Naive thymus-derived CD4-positive, alpha-beta T cell (primary cell): ENCODE measurements around the gene BCL2. TPM values are rescaled to one million over a fixed set of nuclear protein-coding genes. Genes with fewer than 3 reads are reported as not detected.

Source experiments
- ATAC-seq: fragments of 150-1000 bp; cut with Tn5 transposase; 2 replicates; pipeline ENCODE4 v1.10.0; 2021; ENCODE audit warnings: mild to moderate bottlenecking, moderate library complexity
- CTCF ChIA-PET: fragments of 350-600 bp; sonication (Branson Sonifier 250); formaldehyde crosslinking; loops from one replicate; lab custom pipeline; 2021; ENCODE audit warnings: antibody characterized with exemption; lab: Charles Lee
- POLR2A ChIA-PET: fragments of 350-600 bp; sonication (Branson Sonifier 250); formaldehyde crosslinking; loops from one replicate; lab custom pipeline; 2021; ENCODE audit warnings: antibody characterized with exemption, inconsistent platforms; lab: Charles Lee
- DNase-seq, 9 donors: peaks; one replicate each; pipeline versions ENCODE4 v3.0.0 to v3.0.0-alpha.2; 2020 to 2022; ENCODE audit warnings: mixed read lengths in 1 of 9
- H3K27ac ChIP-seq: one replicate; pipeline ENCODE4 v1.7.0; 2013; ENCODE audit warnings: mild to moderate bottlenecking, low read depth, low read length, moderate library complexity
- H3K27me3 ChIP-seq, 2 donors: one replicate each; pipeline ENCODE4 v1.7.0; 2013; ENCODE audit warnings: low read length in 2 of 2, mild to moderate bottlenecking in 2 of 2, moderate library complexity in 2 of 2; ENCODE audit not compliant: control insufficient read depth in 2 of 2, insufficient read depth in 2 of 2
- H3K36me3 ChIP-seq, 3 experiments: 1 replicate in 2 of 3; 2 replicates in 1 of 3; pipeline ENCODE4 v1.7.0; 2013; ENCODE audit warnings: low read length in 3 of 3, mild to moderate bottlenecking in 3 of 3, moderate library complexity in 1 of 3; ENCODE audit not compliant: insufficient read depth in 3 of 3, control insufficient read depth in 2 of 3
- H3K4me1 ChIP-seq, 2 donors: one replicate each; pipeline ENCODE4 v1.7.0; 2013; ENCODE audit warnings: low read length in 2 of 2, mild to moderate bottlenecking in 2 of 2, moderate library complexity in 1 of 2; ENCODE audit not compliant: control insufficient read depth in 2 of 2, insufficient read depth in 2 of 2
- H3K4me3 ChIP-seq: 2 replicates; pipeline ENCODE4 v1.7.0; 2013; ENCODE audit warnings: mild to moderate bottlenecking, low read length
- H3K9me3 ChIP-seq, 3 experiments: 1 replicate in 2 of 3; 2 replicates in 1 of 3; pipeline ENCODE4 v1.7.0; 2013; ENCODE audit warnings: low read length in 3 of 3; ENCODE audit not compliant: control insufficient read depth in 2 of 3
- H3K27ac Mint-ChIP-seq, 9 donors: one replicate each; pipeline ENCODE4 v1.8.0; 2020 to 2022; ENCODE audit warnings: mixed read lengths in 9 of 9, mild to moderate bottlenecking in 8 of 9, moderate library complexity in 5 of 9, inconsistent platforms in 2 of 9
- H3K27me3 Mint-ChIP-seq, 5 donors: one replicate each; pipeline ENCODE4 v1.8.0; 2021 to 2022; ENCODE audit warnings: mixed read lengths in 5 of 5, mild to moderate bottlenecking in 1 of 5
- H3K36me3 Mint-ChIP-seq, 5 donors: one replicate each; pipeline ENCODE4 v1.8.0; 2020 to 2022; ENCODE audit warnings: mixed read lengths in 5 of 5, mild to moderate bottlenecking in 3 of 5, inconsistent platforms in 1 of 5
- H3K4me1 Mint-ChIP-seq, 7 donors: one replicate each; pipeline ENCODE4 v1.8.0; 2020 to 2022; ENCODE audit warnings: mixed read lengths in 7 of 7, mild to moderate bottlenecking in 3 of 7, inconsistent platforms in 1 of 7
- H3K4me3 Mint-ChIP-seq, 10 donors: one replicate each; pipeline ENCODE4 v1.8.0; 2020 to 2022; ENCODE audit warnings: mild to moderate bottlenecking in 10 of 10, mixed read lengths in 10 of 10, moderate library complexity in 6 of 10, inconsistent platforms in 2 of 10
- H3K9me3 Mint-ChIP-seq, 11 donors: one replicate each; pipeline ENCODE4 v1.8.0; 2020 to 2022; ENCODE audit warnings: mixed read lengths in 11 of 11, mild to moderate bottlenecking in 4 of 11, inconsistent platforms in 1 of 11, moderate library complexity in 1 of 11
- intact Hi-C, 2 donors: fragments of 100-400 bp; cut with micrococcal nuclease; formaldehyde crosslinking; loops; one replicate each; pipeline ENCODE4 v1.15.1; 2023
- polyA plus RNA-seq, 2 donors: library from polyadenylated mRNA; unstranded; fragments of 300-500 nt; fragmentation: Illumina TruSeq; gene quantifications; one replicate each; pipeline ENCODE4 v1.2.3, GENCODE V29; 2021
- total RNA-seq, 6 experiments: library from RNA in 5 of 6; stranded (reverse) in 5 of 6; gene quantifications; 1 replicate in 5 of 6; 2 replicates in 1 of 6; pipeline ENCODE4 v1.2.3 and lab custom pipeline; 2021 to 2026

BCL2 gene
- total and polyA plus RNA-seq, 7 experiments from 2014 or later = 32.7 to 154 (median 40.1) TPM

- DNase-seq (no peak), ATAC-seq (peak; percentile 45)
- H3K27ac Mint-ChIP-seq = peak overlapping the region in 6 of 9 donors; percentile 1 to 53 (median 28)
- ChIA-PET CTCF (no interaction called here), POLR2A (interaction anchor here (0.6 to 1.1 kb wide), 3 partner anchors 18 to 360 kb away, joined by 3 read pairs; no protein-coding TSS in a partner anchor)
- H3K36me3 Mint-ChIP-seq = peaks cover 0 to 14% (median 0%) of the 10 kb centered on the region in 5 donors
- intact Hi-C loops = loop anchor here (2.0 to 5.0 kb wide), 3 partner anchors 21 to 113 kb away; no protein-coding TSS in a partner anchor
- H3K4me3 ChIP-seq = no peak overlapping the region
- H3K36me3 ChIP-seq = no peaks in the 10 kb centered on the region
- H3K27me3 ChIP-seq = no peaks in the 10 kb centered on the region
- peaks cover 23 to 30% of the 10 kb centered on the region in 2 donors for H3K4me1 ChIP-seq
- H3K4me1 Mint-ChIP-seq = peaks cover 47 to 65% (median 58%) of the 10 kb centered on the region in 7 donors
- H3K4me3 Mint-ChIP-seq = peak overlapping the region in 9 of 10 donors; percentile 3 to 80 (median 72)
- no peak overlapping the region for H3K27ac ChIP-seq
- H3K9me3 Mint-ChIP-seq = peaks cover 0 to 9% (median 0%) of the 10 kb centered on the region in 11 donors
- H3K27me3 Mint-ChIP-seq = peaks cover 0 to 30% (median 0%) of the 10 kb centered on the region in 5 donors
- no peaks in the 10 kb centered on the region for H3K9me3 ChIP-seq
These were observed 219.5 kb downstream of the BCL2 start for GRCh38 chr18:63099848-63100629.

- H3K27ac ChIP-seq = no peak overlapping the region
- Mint-ChIP-seq H3K27me3 (peaks cover 0 to 36% (median 0%) of the 10 kb centered on the region in 5 donors), H3K9me3 (peaks cover 0 to 9% (median 0%) of the 10 kb centered on the region in 11 donors), H3K4me1 (peaks cover 45 to 65% (median 58%) of the 10 kb centered on the region in 7 donors), H3K4me3 (peak overlapping the region; percentile 43 to 82 (median 75)), H3K36me3 (peaks cover 0 to 14% (median 0%) of the 10 kb centered on the region in 5 donors), H3K27ac (peak overlapping the region in 8 of 9 donors; percentile 1 to 93 (median 82))
- H3K9me3 ChIP-seq = no peaks in the 10 kb centered on the region
- peak overlapping the region; percentile 11 for H3K4me3 ChIP-seq
- H3K27me3 ChIP-seq = no peaks in the 10 kb centered on the region
- H3K36me3 ChIP-seq = no peaks in the 10 kb centered on the region
- DNase-seq (no peak), ATAC-seq (no peak)
- intact Hi-C loops = loop anchor here (2.0 to 5.0 kb wide), 3 partner anchors 20 to 114 kb away; no protein-coding TSS in a partner anchor
- ChIA-PET CTCF (no interaction called here), POLR2A (interaction anchor here (0.6 to 1.1 kb wide), 3 partner anchors 19 to 359 kb away, joined by 3 to 4 read pairs (median 3); no protein-coding TSS in a partner anchor)
- H3K4me1 ChIP-seq = peaks cover 23 to 30% of the 10 kb centered on the region in 2 donors
These were observed 220.3 kb downstream of the BCL2 start for GRCh38 chr18:63099091-63099840.

GRCh38 chr18:63098018-63098981, 221.3 kb downstream of the BCL2 start:
- Histone ChIP-seq H3K27me3 (no peaks in the 10 kb centered on the region), H3K9me3 (no peaks in the 10 kb centered on the region), H3K4me3 (peak overlapping the region; percentile 11), H3K27ac (no peak overlapping the region), H3K4me1 (peaks cover 23 to 30% of the 10 kb centered on the region in 2 donors), H3K36me3 (no peaks in the 10 kb centered on the region)
- peaks cover 0 to 8% (median 0%) of the 10 kb centered on the region in 5 donors for H3K36me3 Mint-ChIP-seq
- DNase-seq = peak in 8 of 9 donors; percentile 41 to 69 (median 58)
- ChIA-PET CTCF (no interaction called here), POLR2A (interaction anchor here (0.7 to 1.0 kb wide), 2 partner anchors 43 to 220 kb away, joined by 3 to 4 read pairs; no protein-coding TSS in a partner anchor)
- intact Hi-C loops = loop anchor here (1.0 to 5.0 kb wide), 6 partner anchors 8 to 115 kb away; no protein-coding TSS in a partner anchor
- H3K9me3 Mint-ChIP-seq = peaks cover 0 to 4% (median 0%) of the 10 kb centered on the region in 11 donors
- ATAC-seq = peak; percentile 67
- peak overlapping the region; percentile 43 to 93 (median 85) for H3K27ac Mint-ChIP-seq
- H3K27me3 Mint-ChIP-seq = peaks cover 0 to 41% (median 0%) of the 10 kb centered on the region in 5 donors
- peaks cover 46 to 69% (median 60%) of the 10 kb centered on the region in 7 donors for H3K4me1 Mint-ChIP-seq
- peak overlapping the region; percentile 34 to 82 (median 76) for H3K4me3 Mint-ChIP-seq

DNA sequence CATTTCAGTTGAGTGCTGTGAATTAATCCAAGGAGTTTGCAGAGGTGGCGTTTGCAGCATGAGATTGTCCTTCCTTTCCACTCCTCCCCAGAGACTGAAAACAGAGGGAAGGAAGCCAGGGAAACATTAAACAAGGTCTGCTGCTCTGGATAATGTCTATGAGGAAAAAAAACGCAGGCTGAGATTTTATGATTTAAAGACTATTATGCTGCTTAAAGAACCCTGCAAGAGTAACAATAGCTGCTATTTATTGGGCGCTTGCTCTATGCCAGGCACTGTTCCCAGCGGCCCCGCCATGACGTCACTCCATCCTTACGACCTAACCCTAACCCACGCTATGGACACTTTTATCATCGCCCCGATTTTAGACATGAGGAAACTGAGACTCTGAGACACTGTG, 222.4 kb downstream of the BCL2 start:
- no peak for ATAC-seq
- no peaks in the 10 kb centered on the region for H3K9me3 Mint-ChIP-seq
- H3K27me3 Mint-ChIP-seq = peaks cover 0 to 40% (median 0%) of the 10 kb centered on the region in 5 donors
- no peak overlapping the region for H3K27ac ChIP-seq
- CTCF ChIA-PET = interaction anchor here (1.7 kb wide), 1 partner anchor 80 kb away, joined by 3 read pairs; no protein-coding TSS in a partner anchor
- H3K36me3 ChIP-seq = no peaks in the 10 kb centered on the region
- H3K4me1 ChIP-seq = peaks cover 23 to 30% of the 10 kb centered on the region in 2 donors
- H3K4me1 Mint-ChIP-seq = peaks cover 41 to 63% (median 51%) of the 10 kb centered on the region in 7 donors
- no peaks in the 10 kb centered on the region for H3K27me3 ChIP-seq
- peak overlapping the region in 7 of 10 donors; percentile 3 to 80 (median 45) for H3K4me3 Mint-ChIP-seq
- no peak for DNase-seq
- no peaks in the 10 kb centered on the region for H3K9me3 ChIP-seq
- POLR2A ChIA-PET = interaction anchor here (1.2 kb wide), 1 partner anchor 17 kb away, joined by 6 read pairs; no protein-coding TSS in a partner anchor
- peak overlapping the region in 8 of 9 donors; percentile 1 to 92 (median 68) for H3K27ac Mint-ChIP-seq
- H3K36me3 Mint-ChIP-seq = peaks cover 0 to 3% (median 0%) of the 10 kb centered on the region in 5 donors
- H3K4me3 ChIP-seq = no peak overlapping the region
- intact Hi-C loops = loop anchor here in 1 of 2 donors (5.0 kb wide), 1 partner anchor 70 kb away; no protein-coding TSS in a partner anchor

- DNase-seq (no peak), ATAC-seq (no peak)
These were observed 223.2 kb downstream of the BCL2 start for GRCh38 chr18:63096327-63096874.

More at GRCh38 chr18:63096327-63096874, 223.2 kb downstream of the BCL2 start:
- Histone ChIP-seq H3K27ac (no peak overlapping the region), H3K4me1 (peaks cover 23 to 30% of the 10 kb centered on the region in 2 donors), H3K36me3 (no peaks in the 10 kb centered on the region), H3K9me3 (no peaks in the 10 kb centered on the region), H3K27me3 (no peaks in the 10 kb centered on the region), H3K4me3 (no peak overlapping the region)
- Mint-ChIP-seq H3K36me3 (peaks cover 0 to 3% (median 0%) of the 10 kb centered on the region in 5 donors), H3K4me3 (no peak overlapping the region), H3K9me3 (no peaks in the 10 kb centered on the region), H3K4me1 (peaks cover 35 to 59% (median 46%) of the 10 kb centered on the region in 7 donors), H3K27ac (peak overlapping the region in 3 of 9 donors; percentile 14 to 85 (median 24)), H3K27me3 (peaks cover 0 to 37% (median 0%) of the 10 kb centered on the region in 5 donors)
- ChIA-PET POLR2A (interaction anchor here (0.7 to 1.6 kb wide), 3 partner anchors 15 to 17 kb away, joined by 3 to 6 read pairs (median 4); no protein-coding TSS in a partner anchor), CTCF (interaction anchor here (0.6 to 1.7 kb wide), 2 partner anchors 79 to 84 kb away, joined by 3 to 5 read pairs; no protein-coding TSS in a partner anchor)
- intact Hi-C loops = loop anchor here in 1 of 2 donors (5.0 kb wide), 1 partner anchor 69 kb away; no protein-coding TSS in a partner anchor
